Inflammatory macrophage treated with lipopolysaccharide for 1 hour (primary cell): ENCODE measurements around the gene CASP12.
"Not testable (repeated sequence)": the region's sequence is repeated elsewhere in the genome, so short reads cannot be mapped to it uniquely, and the experiment has no call there.

Experiments used
- DNase-seq, 2 donors: peaks; one replicate each; pipeline ENCODE4 v3.0.0-alpha.2; 2020 to 2022

CASP12 gene

DNA sequence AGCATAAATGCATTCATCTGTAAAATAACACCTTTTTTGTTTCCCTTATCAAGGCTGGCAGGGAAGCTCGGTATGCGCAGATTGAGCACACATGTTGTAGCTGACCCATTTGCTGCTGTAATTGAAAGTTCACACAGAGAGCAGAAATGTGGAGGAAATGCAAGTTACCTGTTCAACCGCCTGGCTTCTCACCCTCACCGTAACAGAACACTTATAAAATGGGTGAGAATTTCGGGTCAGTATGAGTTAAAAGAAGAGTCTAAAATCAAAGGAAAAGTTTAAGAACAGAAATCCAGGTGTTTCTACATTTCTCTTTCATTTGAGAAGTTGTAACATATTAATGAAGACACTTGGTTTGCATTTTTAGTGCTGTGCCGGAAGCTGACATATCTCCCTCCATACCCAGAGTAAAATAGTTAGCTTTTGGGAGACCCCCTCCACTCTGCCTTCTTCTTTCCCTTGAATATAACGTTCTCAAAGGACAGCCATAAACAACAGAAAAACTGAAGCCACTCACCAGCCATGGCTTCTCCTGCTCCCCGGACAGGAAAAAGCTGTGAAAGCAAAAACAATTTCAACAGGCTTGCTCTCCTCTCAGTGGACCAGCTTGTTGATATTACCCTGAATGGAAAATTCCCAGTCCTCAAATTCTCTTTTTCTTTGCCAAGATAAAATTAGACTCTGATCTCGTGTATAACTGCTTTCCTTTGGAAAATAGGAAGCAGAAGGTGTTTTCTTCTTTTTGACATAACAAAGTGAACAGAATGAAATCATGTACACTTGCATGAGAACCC, at the start of gene CASP12:
Gene CASP12 (minus strand): TSS at position 570 of the 794 bp plus-strand sequence.
- no peak for DNase-seq

DNA sequence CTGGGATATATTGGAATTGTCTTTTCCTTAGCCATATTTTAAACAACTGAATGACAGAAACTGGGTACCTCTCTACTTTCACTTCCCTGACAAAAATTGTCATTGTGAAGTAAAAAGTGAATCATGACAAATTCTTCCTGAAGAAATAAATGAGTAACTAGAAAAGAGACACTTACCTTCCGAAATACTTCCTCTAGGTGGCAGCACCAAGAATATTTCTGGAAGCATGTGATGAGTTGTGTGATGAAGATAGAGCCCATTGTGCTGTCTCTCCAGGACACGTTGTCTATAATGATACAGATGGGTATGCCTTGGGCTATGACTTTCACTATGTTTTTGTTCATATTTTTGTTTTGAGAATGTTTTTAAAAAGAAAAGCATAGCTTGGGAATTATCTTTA, 48.6 kb upstream of the CASP12 start:
- peak; percentile 69 to 82 for DNase-seq

DNA sequence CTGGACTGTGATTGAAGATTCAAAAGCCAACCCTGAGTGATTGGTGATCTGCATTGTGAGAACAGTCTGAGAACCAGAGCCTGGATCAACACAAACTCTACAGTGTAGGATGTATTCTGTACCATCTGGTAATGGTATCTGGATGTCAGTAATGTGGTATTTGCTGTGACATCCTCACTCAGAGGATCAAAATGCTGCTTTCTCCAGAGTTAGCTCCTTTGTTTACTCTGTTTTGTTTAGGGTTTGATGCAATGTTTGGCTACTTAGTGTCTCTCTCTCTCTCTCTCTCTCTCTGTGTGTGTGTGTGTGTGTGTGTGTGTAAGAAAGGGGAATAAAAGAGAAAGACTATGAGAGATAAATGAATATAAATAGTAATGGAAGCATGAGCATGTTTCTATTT, 45.8 kb upstream of the CASP12 start:
- no peak for DNase-seq

DNA sequence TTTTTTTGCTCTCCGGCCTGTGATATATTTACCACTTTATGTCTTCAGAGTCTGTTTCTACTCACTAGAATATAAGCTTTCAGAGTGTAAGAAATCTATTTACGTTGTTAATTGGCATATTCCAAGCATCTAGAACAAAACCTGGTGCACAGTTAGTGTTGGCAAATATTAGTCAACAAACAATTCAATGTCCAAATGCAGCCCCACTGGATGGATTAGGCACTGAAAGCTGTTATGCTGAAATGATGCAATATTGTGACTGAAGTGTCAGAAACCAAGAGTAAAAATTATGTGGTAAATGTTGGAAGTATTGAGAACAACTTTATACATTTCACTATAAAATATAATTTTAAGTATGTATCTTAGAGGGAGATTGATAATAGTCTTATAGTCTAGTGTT, 45.3 kb upstream of the CASP12 start:
- DNase-seq: no peak

DNA sequence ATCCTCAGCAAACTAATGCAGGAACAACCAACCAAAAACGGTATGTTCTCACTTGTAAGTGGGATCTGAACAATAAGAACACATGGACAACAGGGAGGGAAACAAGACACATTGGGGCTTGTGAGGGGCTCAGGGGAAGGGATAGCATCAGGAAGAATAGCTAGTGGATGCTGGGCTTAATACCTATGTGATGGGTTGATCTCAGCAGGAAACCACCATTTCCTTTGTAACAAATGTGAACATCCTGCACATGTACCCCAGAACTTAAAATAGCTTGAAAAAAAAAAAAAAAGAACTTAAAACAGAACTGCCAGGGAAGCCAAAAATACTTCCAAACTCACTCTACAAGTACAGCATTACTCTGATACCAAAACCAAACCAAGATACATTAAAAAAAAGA, 36.3 kb upstream of the CASP12 start:
- DNase-seq: no peak

DNA sequence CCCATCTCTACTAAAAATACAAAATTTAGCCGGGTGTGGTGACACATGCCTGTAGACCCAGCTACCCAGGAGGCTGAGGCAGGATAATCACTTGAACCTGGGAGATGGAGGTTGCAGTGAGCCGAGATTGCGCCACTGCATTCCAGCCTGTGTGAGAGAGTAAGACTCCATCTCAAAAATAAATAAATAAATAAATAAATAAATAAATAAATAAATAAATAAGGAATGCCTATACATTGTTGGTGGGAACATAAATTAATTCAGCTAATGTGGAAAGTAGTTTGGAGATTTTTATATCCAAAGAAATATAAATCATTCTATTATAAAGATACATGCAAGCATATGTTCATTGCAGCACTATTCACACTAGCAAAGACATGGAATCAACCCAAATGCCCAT, 35.8 kb upstream of the CASP12 start:
- not testable (repeated sequence) for DNase-seq

DNA sequence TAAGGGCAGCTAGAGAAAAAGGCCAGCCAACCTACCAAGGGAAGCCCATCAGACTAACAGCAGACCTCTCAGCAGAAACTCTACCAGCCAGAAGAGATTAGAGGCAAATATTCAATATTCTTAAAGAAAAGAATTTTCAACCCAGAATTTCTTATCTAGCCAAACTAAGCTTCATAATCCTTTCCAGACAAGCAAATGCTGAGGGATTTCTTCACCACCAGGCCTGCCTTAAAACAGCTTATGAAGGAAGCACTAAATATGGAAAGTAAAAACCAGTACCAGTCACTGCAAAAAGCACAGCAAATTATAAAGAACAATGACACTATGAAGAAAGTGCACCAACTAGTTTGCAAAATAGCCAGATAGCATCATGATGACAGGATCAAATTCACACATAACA, 30.6 kb upstream of the CASP12 start:
- no peak for DNase-seq

DNA sequence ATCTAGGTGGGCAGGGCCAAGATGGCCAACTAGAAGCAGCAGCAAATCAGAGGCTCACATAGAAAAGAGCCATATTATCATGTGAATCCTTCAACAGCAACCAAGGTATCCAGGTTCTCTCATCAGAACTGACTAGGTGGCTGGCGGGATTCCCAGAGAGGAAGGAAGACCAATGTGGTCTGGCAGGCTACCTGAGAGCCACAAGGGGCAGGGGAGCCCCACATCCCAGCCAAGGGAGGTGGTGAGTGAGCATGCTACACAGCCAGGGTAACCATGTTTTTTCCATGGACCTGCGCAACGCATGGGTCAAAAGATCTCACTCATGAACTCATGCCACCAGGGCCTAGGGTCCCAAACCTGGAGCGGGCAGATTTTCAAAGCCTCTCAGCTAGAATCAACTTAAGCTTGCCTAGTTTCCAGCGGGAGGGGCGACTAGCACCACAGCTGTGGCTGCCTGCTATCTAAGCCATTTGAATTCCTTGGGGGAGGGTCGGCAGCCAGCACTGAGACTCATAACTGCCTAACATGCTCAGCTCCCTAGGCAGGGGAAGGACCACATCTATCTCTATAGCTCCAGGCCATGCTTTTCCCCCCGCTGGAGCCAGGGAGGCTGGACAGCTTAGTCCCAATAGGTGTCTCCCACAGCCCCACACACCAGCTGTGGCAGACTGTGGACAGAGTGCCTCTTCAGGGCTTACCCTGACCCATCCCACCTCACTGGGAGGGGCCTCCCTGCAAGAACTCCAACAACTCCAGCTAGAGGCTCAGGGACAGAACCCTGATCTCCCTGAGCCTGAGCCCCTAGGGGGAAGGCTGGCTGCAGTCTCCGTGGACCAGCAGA, 28.7 kb upstream of the CASP12 start:
- no peak for DNase-seq

DNA sequence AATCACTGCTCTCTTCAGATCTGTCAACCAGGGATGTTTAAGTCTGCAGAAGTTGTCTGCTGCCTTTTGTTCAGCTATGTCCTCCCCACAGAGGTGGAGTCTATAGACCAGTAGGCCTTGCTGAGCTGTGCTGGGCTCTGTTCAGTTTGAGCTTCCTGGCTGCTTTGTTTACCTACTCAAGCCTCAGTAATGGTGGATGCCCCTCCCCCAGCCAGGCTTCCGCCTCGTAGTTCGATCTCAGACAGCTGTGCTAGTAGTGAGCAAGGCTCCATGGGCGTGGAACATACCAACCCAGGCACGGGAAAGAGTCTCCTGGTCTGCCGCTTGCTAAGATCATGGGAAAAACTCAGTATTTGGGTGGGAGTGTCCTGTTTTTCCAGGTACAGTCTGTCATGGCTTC, 27.6 kb upstream of the CASP12 start:
- DNase-seq: no peak

DNA sequence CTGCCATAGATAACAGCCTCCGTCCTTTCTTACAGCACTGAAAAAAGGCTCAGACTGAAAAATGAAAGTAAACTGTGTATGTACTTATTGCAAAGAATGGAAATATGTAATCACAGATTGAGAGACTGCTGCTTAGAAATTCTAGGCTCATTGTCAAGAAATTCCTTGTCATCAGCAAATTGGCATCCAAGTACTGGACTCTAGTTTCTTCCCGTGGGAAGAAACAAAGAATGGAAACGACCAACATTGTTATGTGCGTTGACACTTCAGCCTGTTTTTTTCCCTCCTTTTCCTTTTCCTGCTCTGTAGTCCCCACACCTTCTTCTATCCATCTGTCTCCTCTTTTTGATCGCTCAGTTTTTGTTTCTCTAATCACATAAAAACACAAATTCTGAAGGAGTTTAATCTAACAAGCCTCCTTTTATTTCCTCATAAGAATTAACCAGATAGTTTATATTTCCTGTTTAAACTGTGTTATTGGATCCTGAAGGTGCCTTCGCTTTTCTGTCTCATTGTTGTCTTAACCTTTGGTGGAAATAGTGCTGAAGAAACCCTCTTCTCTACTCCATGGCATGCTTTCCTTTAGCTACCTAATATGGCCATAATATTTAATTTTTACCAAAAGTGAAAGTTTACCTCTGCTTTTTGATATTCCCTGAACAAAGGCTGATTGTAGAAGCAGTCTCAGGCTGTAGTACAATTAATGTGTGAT, 20.0 kb upstream of the CASP12 start:
- DNase-seq: peak in 1 of 2 donors; percentile 5

DNA sequence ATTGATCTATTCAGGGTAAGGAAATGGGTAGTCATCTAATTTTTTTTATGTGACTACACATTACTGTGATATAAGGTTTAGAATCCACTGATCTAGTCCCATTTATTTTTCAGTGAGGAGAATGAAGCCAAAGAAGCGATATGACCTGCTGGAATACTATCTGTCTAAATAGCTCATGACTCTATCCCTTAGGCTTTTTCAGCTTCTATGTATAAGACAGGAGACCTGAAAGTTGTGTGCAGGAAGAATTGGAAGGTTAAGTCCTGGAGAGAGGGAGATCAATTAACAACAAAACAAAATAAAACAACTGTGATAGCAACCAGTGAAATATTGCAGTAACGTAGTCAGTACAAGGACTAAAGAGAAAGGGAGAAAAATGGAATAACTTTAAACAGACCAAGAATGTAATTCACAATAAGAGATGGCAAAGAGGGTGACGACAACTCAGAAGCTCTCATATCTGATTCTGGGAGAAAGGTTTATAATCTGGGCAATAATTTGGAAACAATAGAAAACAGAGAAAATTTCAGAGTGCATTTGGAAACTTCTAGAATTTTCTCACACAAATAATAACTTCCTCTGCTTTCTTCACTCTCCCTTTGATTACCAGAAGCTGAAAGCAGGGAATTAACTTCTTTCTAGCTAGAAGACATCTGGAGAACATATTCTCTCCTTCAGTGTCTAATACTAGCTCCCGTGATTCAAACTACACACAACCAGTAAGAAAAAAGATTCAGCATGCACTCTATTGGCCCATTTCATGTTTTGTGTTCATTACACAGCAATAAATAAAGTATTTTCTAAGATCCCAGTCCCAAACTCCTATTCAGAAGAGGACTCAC, 19.2 kb upstream of the CASP12 start:
- no peak for DNase-seq

DNA sequence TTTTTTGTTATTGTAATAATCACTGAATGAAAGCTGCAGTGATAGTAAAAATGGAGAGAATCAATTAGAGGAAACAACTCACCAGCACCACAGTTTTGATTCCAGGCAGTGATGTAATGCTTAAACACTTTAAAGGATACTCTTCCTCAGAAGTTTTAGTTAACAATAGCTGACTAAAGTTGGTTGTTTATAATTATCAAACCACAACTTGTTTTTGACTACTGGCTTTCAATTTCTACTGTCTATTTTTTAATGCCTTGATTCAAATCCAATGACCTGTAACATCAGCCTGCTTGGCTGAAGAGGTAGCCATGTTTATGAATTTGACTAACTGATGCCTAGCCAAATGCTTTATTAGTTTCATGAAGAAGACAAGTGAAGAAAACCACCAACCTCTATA, 18.2 kb upstream of the CASP12 start:
- no peak for DNase-seq

DNA sequence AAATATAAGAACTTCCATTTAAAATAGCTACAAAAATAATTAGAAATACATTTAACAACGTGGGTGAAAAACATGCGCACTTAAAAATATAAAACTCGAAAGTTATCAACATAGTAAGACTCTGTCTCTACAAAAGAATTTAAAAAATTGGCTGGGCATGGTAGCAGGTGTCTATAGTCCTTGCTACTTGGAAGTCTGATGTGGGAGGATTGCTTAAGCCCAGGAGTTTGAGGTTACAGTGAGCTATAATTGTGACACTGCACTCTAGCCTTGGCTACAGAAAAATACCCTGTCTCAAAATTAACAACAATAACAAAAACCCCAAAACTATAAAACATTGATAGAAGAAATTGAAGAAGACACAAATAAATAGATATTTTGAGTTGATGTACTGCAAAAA, 13.8 kb upstream of the CASP12 start:
- DNase-seq: no peak

DNA sequence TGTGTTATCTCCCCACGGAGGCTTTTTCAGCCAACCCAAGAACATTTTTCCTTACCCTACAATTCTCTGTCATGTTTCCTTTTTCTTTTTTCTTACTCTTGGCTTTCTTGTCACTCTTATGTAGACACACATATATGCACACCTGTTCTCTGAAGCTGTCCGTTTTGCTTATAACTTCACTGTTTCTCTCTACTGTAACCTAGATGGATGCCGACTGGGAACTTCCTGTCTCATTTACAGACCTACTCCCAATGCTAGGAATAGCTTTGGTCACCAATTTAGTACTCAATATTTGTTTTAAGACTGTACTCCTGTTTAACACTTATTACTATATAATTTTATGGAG, 9.9 kb upstream of the CASP12 start:
- DNase-seq: no peak

DNA sequence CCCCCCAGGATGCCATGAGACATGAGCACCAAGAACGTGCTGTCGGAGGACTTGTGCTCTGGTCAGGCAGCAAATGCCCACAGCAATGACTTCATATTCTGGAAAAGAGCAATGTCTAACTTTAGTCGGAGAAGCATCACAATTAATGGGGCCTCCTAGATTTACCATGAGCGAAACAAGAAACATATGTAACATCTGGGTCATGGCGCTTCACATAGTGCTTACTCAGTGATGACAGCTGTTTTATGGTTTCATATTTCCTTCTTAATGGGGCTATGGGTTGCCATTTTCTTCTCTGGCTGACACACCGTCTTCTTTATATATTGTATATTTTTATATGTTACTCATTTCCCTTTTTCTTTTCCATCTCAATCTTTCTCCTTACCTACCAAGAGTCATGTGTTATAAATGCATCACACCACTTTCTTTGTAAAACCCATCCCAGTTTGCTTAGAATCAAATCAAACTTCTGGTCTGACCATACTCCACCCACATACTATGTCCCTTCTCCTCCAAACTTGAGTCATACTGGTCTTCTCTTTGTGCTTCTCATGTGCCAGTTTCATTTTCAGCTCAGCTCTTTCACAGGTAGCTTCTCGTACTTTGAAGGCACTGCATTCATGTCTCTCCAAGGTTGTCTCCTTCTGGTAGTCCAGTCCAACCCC, 9.4 kb upstream of the CASP12 start:
- no peak for DNase-seq

DNA sequence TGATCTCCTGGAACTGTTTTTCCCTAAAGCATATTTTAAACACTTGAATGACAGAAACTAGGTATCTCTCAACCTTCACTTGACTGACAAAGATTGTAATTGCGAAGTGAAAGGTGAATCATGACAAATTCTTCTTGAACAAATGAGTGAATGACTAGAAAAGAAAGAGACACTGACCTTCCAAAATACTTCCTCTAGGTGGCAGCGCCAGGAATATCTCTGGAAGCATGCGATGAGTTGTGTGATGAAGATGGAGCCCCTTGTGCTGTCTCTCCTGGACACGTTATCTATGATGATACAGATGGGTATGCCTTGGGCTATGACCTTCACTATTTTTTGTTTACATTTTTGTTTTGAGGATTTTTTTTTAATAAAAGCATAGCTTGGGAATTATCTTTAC, 7.0 kb upstream of the CASP12 start:
- DNase-seq: no peak

DNA sequence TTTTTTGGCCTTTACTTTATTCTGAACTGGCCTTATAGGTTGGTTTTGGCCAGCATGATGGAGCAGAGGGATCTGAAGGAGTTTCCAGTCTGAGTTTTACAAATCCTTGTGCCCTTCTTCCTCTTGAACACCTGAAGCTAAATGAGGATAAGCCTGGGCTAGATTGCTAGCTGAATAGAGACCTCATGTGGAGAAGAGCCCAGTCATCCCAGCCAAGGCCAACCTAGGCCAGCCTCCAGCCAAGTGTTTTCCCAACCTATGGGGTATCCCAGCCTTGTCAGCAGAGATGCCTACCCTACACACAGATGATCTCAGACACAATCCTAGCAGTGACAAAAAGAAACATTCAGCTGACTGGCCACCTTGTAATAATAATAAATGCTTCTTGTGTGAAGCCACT, 966 bp upstream of the CASP12 start:
- DNase-seq: no peak

DNA sequence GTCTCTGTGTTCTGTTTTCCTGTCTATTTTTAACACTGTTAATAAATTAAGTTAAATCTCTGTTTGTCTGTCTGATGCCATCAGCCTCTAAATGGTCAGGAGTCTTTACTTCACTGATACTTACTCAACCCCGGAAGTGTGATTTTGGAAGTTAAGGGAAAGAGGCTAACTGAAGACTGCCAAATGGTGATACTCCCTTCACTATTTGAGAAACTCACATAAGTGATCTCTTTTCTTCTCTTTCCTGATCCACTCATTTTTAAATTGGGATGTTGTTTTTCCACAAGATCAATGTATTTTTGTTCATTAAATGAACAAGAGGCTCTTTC, 389 bp upstream of the CASP12 start:
- no peak for DNase-seq

DNA sequence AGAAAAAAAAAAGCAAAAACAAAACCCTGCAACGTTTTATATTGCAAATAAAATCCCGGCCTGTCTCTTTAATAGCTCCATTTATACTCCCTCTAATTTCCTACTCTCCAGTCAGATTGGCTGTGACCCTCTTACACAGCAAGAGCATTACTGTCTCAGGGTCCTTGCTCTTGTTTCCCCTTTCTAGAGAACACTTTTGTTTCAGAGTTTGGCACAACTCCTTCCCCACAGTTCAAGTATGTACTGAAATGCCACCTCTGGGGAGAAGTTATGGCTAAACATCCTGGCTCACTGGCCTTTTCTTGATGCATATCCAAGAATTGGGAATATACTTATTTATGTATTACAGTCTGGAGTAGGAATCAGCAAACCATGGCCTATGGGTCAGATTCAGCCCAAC, 2.6 kb downstream of the CASP12 start:
- DNase-seq: no peak

DNA sequence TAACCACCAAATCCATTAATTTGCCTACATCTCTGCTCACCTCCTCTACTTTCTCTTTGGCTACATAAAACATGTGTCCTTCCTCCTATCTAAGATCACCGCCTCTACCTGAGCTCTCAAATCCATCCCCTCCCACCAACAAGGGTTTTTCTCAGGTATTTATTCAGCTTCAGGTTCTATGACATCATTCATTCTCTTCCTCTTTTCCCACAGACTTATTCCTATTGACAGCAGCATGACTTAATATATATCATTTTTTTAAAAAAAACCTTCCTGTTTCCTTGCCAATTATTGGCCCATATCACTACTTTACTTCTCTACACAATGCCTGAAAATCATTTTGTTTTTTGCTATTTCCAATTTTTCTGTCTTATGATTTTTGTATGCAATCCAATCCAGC, 4.4 kb downstream of the CASP12 start:
- no peak for DNase-seq

DNA sequence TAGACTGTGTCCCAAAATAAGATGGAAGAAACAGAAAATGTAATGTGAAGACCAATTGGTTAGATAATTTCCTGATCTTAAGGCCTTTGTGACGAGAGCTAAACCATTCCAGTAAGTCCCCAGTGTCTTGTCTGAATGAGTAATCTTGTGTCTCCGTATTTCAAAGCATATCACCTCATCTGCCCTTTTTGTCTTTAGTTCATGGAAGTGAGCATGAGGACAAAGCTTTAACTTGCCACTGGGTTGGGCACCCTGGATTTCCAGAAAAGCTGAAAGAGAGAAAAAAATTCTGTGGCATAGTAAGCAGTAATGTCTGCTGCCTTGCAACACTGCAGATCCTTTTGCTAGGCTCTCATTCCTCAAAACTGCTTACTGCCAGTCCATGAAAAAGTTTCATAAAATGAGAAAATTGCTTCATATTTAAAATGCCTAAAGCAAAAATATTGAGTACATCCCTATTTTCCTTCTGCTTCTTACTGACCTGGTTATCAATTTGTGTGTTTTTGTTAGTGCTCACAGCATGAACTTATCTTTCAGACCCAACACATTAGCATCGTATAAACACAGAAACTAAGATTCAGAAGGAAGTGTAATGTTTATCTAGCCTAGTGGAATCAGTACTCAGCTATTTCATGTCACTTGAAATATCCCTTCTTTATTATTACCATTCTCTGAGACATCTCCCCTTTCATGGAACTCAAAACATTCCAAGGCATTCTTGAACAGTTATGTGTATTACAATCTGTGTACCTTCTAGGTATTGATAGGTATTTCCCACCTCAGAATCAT, 5.3 kb downstream of the CASP12 start:
- DNase-seq: no peak

DNA sequence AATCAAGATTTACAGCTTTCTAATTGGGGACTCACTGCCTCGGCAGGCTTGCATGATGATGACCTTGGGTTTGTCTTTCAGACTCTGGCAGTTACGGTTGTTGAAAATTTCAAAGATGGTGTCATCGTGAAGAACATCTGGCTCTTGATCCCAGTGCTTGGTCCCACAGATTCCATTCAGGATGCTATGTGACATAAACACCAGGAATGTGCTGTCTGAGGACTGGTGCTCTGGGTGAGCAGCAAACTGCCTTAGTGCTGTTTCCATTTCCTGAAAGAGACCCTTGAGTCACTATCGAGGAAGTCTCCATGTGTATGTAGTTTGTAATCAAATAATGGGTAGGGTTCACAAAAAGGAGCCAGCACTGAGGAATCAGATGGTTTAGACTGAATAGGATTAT, 7.1 kb downstream of the CASP12 start:
- DNase-seq: no peak
